ENCODE data around the gene GNB1.

- TF ChIP-seq CTCF (conservative IDR thresholded peaks at IDR 0.05 in 1 of 2, IDR thresholded peaks at IDR 0.05 in 1 of 2; ENCODE audit: extremely low read depth in 1 of 2, insufficient read depth in 1 of 2, low read depth in 1 of 2, low read length in 2 of 2), result no peak
- no peak for TF ChIP-seq EZH2 (IDR thresholded peaks at IDR 0.05; ENCODE audit: borderline replicate concordance, low read length)
Observed at GRCh38 chr1:1925437-1926345, 34.8 kb upstream of the GNB1 start.

Data from mammary epithelial cell (primary cell).